Measurements from ENCODE around the gene INPP4B. TPM values are rescaled to one million over a fixed set of nuclear protein-coding genes. Genes with fewer than 3 reads are reported as not detected.
A peak's percentile ranks its signal among the peaks of the same experiment; 100 is the strongest.

Gene INPP4B
- total RNA-seq, 2 experiments from 2014 or later = not detected

DNA sequence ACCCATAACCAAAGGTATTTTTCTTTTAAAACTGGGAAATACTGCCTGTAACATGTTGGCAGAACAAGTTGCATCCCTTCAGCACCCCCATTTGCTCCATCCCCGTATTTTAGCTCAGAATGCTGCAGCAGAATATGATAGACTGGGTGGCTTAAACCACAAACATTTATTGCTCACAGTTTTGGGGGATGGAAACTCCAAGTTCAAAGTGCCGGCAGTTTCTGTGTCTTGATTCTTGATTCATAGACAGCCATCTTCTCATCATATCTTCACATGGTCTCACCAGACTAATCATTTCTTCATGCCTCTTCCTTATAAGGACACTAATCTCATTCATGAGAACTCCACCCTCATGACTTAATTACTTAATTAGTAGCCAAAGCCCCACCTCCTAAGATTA lies 10.5 kb upstream of the INPP4B start:
- intact Hi-C loops (cut with micrococcal nuclease; ENCODE audit: unreplicated experiment) = no loop called here
- no peak overlapping the region for H3K4me3 ChIP-seq (ENCODE audit: low read depth, low read length, poor library complexity, severe bottlenecking)
- H3K4me1 ChIP-seq (ENCODE audit: insufficient read depth, low read length, poor library complexity, severe bottlenecking) = no peaks in the 10 kb centered on the region
- H2AFZ ChIP-seq (ENCODE audit: low read length) = no peak overlapping the region
- H3K4me2 ChIP-seq (ENCODE audit: low read length) = no peak overlapping the region
- H3K9me3 ChIP-seq (ENCODE audit: low read length) = no peaks in the 10 kb centered on the region
- H3K27ac ChIP-seq (ENCODE audit: low read depth, low read length, poor library complexity, severe bottlenecking) = no peak overlapping the region
- POLR2A ChIA-PET = no interaction called here
- no peaks in the 10 kb centered on the region for H4K20me1 ChIP-seq (ENCODE audit: insufficient read depth, low read length)
- no peak for DNase-seq (ENCODE audit: low spot score)
- CTCF ChIA-PET (ENCODE audit: unreplicated experiment) = no interaction called here
- BruUV-seq (replicated peaks) = no TSS peak
- TF ChIP-seq CTCF (conservative IDR thresholded peaks at IDR 0.05; ENCODE audit: low read length) (no peak), EZH2phosphoT487 (IDR thresholded peaks at IDR 0.05; ENCODE audit: borderline replicate concordance, low read depth, low read length) (no peak)
- no peaks in the 10 kb centered on the region for H3K9me2 ChIP-seq (ENCODE audit: insufficient read depth, low read length)
- H3K36me3 ChIP-seq (ENCODE audit: insufficient read depth, low read length) = no peaks in the 10 kb centered on the region
- H3K79me2 ChIP-seq (ENCODE audit: insufficient read depth, low read depth, low read length) = no peaks in the 10 kb centered on the region

GRCh38 chr4:142850478-142850877 lies 4.4 kb upstream of the INPP4B start:
- POLR2A ChIA-PET = no interaction called here
- no peaks in the 10 kb centered on the region for H4K20me1 ChIP-seq (ENCODE audit: insufficient read depth, low read length)
- H3K79me2 ChIP-seq (ENCODE audit: insufficient read depth, low read depth, low read length) = no peaks in the 10 kb centered on the region
- CTCF ChIA-PET (ENCODE audit: unreplicated experiment) = no interaction called here
- no peak overlapping the region for H3K4me2 ChIP-seq (ENCODE audit: low read length)
- H3K36me3 ChIP-seq (ENCODE audit: insufficient read depth, low read length) = no peaks in the 10 kb centered on the region
- BruUV-seq (replicated peaks) = no TSS peak
- no peak overlapping the region for H3K4me3 ChIP-seq (ENCODE audit: low read depth, low read length, poor library complexity, severe bottlenecking)
- TF ChIP-seq CTCF (conservative IDR thresholded peaks at IDR 0.05; ENCODE audit: low read length) = peak; percentile 33; the same call in 1 of the 2 replicates
- TF ChIP-seq EZH2phosphoT487 (IDR thresholded peaks at IDR 0.05; ENCODE audit: borderline replicate concordance, low read depth, low read length) = no peak
- intact Hi-C loops (cut with micrococcal nuclease; ENCODE audit: unreplicated experiment) = no loop called here
- no peak overlapping the region for H3K27ac ChIP-seq (ENCODE audit: low read depth, low read length, poor library complexity, severe bottlenecking)
- no peak overlapping the region for H2AFZ ChIP-seq (ENCODE audit: low read length)
- H3K9me3 ChIP-seq (ENCODE audit: low read length) = no peaks in the 10 kb centered on the region
- no peak for DNase-seq (ENCODE audit: low spot score)
- no peaks in the 10 kb centered on the region for H3K4me1 ChIP-seq (ENCODE audit: insufficient read depth, low read length, poor library complexity, severe bottlenecking)
- H3K9me2 ChIP-seq (ENCODE audit: insufficient read depth, low read length) = no peaks in the 10 kb centered on the region

DNA sequence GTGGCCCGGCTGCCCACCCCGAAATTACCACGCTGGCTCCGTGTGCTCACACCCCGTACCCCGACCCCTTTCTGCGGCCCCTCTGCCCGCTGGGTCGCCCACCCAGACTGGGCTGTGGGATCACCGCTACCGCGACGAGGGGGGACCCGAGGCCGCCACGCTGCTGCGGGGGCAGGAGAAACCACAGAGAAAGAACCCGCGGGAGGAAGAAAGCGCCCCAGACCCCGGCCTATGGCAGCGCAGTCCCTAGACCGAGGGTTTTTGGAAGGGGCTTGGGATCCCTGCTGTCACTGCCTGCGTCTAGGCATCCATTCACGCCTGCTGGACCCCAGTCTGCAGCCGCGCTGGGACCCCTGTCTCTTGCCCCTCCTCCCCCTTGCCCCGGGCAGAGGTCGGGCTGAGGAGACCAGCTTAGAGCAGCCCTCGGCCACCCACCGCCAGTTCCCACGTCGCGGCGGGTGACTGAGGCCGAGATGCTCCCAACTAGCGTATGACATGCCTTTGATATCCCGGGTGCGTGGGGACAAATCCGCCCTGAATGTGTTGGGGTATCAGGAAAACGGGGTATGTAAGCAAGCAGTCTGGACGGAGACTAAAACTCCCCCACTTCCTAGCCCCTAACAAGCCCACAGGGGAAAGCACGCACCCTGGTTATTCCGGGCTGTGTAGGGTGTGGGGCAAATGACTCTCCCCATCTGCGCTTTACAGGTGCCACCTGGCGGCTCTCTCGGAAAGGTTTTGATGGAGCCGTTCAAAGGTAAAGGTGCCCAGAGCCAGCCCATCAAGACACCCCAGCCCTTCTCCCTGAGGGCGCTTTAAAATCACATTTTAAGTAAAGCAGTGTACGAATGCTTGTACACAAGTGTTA lies 862 bp upstream of the INPP4B start:
- no peaks in the 10 kb centered on the region for H4K20me1 ChIP-seq (ENCODE audit: insufficient read depth, low read length)
- H2AFZ ChIP-seq (ENCODE audit: low read length) = no peak overlapping the region
- intact Hi-C loops (cut with micrococcal nuclease; ENCODE audit: unreplicated experiment) = loop anchor here (10.0 kb wide), 2 partner anchors 492 to 722 kb away; no protein-coding TSS in a partner anchor
- peak; percentile 37; the same call in 1 of the 2 replicates for TF ChIP-seq CTCF (conservative IDR thresholded peaks at IDR 0.05; ENCODE audit: low read length)
- no peak for TF ChIP-seq EZH2phosphoT487 (IDR thresholded peaks at IDR 0.05; ENCODE audit: borderline replicate concordance, low read depth, low read length)
- CTCF ChIA-PET (ENCODE audit: unreplicated experiment) = no interaction called here
- peak; percentile 7 for DNase-seq (ENCODE audit: low spot score)
- H3K9me2 ChIP-seq (ENCODE audit: insufficient read depth, low read length) = no peaks in the 10 kb centered on the region
- no TSS peak for BruUV-seq (replicated peaks)
- no peaks in the 10 kb centered on the region for H3K4me1 ChIP-seq (ENCODE audit: insufficient read depth, low read length, poor library complexity, severe bottlenecking)
- H3K79me2 ChIP-seq (ENCODE audit: insufficient read depth, low read depth, low read length) = no peaks in the 10 kb centered on the region
- H3K4me3 ChIP-seq (ENCODE audit: low read depth, low read length, poor library complexity, severe bottlenecking) = no peak overlapping the region
- POLR2A ChIA-PET = no interaction called here
- H3K36me3 ChIP-seq (ENCODE audit: insufficient read depth, low read length) = no peaks in the 10 kb centered on the region
- no peak overlapping the region for H3K27ac ChIP-seq (ENCODE audit: low read depth, low read length, poor library complexity, severe bottlenecking)
- no peaks in the 10 kb centered on the region for H3K9me3 ChIP-seq (ENCODE audit: low read length)
- no peak overlapping the region for H3K4me2 ChIP-seq (ENCODE audit: low read length)
